Gastrocnemius medialis (tissue), 4 donors: ENCODE data around the gene CLEC18B.

ENCODE experiments used
- POLR2A ChIP-seq, 2 donors: fragments of 450-650 bp; IDR thresholded peaks; one replicate each; pipeline ENCODE4 v1.6.1; 2017; ENCODE audit warnings: antibody characterized with exemption in 2 of 2, mild to moderate bottlenecking in 2 of 2, moderate library complexity in 2 of 2
- TF ChIP-seq, protein P1 (sequence below), 5 experiments: fragments of 450-650 bp in 3 of 5; fragments of 200-600 bp in 2 of 5; sonication (generic) in 2 of 5; IDR thresholded peaks in 4 of 5; conservative IDR thresholded peaks in 1 of 5; 1 replicate in 4 of 5; 2 replicates in 1 of 5; pipeline ENCODE4 v1.5.1; 2016 to 2019; ENCODE audit warnings: antibody characterized with exemption in 5 of 5, mild to moderate bottlenecking in 3 of 5, moderate library complexity in 3 of 5

DNA sequence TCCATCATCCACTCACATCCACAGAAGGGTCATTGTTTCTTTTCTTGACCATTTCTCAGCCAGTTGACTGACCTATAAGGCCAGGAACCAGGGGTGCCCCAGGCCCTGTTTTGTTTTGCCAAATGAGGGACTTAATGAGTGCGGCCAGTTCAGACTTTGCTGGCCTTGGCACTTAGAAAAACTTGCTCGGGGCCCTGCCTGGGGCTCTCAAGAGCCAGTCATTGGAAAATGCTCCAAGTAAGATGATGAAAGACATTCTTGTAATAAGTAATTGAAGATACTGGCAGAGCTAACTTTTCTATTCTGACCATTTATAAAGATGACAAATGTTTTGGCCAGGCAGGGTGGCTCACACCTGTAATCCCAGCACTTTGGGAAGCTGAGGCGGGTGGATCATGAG, 29.0 kb upstream of the CLEC18B start:
- no peak for TF ChIP-seq POLR2A (IDR thresholded peaks at IDR 0.05)
- TF ChIP-seq, protein P1, sequence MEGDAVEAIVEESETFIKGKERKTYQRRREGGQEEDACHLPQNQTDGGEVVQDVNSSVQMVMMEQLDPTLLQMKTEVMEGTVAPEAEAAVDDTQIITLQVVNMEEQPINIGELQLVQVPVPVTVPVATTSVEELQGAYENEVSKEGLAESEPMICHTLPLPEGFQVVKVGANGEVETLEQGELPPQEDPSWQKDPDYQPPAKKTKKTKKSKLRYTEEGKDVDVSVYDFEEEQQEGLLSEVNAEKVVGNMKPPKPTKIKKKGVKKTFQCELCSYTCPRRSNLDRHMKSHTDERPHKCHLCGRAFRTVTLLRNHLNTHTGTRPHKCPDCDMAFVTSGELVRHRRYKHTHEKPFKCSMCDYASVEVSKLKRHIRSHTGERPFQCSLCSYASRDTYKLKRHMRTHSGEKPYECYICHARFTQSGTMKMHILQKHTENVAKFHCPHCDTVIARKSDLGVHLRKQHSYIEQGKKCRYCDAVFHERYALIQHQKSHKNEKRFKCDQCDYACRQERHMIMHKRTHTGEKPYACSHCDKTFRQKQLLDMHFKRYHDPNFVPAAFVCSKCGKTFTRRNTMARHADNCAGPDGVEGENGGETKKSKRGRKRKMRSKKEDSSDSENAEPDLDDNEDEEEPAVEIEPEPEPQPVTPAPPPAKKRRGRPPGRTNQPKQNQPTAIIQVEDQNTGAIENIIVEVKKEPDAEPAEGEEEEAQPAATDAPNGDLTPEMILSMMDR (IDR thresholded peaks at IDR 0.05 in 4 of 5, conservative IDR thresholded peaks at IDR 0.05 in 1 of 5), result no peak
